Measurements from ENCODE around the gene FETUB.
"Not testable (repeated sequence)": the region's sequence is repeated elsewhere in the genome, so short reads cannot be mapped to it uniquely, and the experiment has no call there.

Gene FETUB

GRCh38 chr3:186613637-186614265 lies 26.4 kb upstream of the FETUB start:
- DNase-seq (ENCODE audit: low read depth) = no peak

DNA sequence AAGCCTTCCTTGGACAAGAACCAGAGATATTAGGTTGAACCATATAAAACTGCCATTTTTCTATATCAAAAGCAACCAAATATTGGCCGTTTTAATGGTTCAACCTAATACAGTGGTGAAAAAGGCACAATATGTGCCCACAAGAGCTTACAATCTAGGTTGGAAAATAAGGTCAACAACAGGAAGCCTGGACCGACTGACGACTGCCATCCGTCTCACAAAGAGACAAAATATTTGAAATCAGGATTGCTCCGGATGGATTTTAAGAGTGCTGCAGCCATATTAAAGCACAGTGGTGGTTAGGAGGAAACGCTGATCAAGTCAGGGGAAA lies 26.0 kb upstream of the FETUB start:
- no peak for DNase-seq (ENCODE audit: low read depth)

- peak; percentile 57 for DNase-seq (ENCODE audit: low read depth)
These were observed 25.4 kb upstream of the FETUB start for GRCh38 chr3:186614597-186615483.

GRCh38 chr3:186616299-186616617 lies 23.9 kb upstream of the FETUB start:
- DNase-seq (ENCODE audit: low read depth) = no peak

- peak; percentile 76 for DNase-seq (ENCODE audit: low read depth)
These were observed 22.9 kb upstream of the FETUB start for GRCh38 chr3:186617036-186617946.

GRCh38 chr3:186618318-186618938 lies 21.8 kb upstream of the FETUB start:
- no peak for DNase-seq (ENCODE audit: low read depth)

DNA sequence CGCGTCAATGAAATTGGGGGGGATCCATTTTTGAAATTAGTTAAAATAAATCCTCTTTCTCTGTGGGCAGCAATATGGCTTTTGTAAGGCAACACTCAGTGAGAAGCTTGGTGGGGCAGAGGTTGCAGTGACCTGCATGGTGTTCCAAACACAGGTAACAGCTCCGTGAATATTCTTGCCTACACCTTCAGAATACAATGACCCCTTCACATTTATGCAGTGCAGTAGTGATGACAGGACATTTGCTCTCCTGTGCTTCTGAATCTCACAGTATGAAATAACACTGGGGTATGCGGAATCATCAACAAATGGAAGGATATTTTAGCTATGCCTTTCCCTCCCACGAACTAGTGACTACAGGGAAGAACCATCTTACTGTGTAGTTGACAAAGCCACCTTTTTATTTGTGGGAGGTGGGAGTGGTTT lies 20.4 kb upstream of the FETUB start:
- no peak for DNase-seq (ENCODE audit: low read depth)

- DNase-seq (ENCODE audit: low read depth) = no peak
These were observed 19.7 kb upstream of the FETUB start for GRCh38 chr3:186620213-186621092.

GRCh38 chr3:186621894-186622650 lies 18.1 kb upstream of the FETUB start:
- DNase-seq (ENCODE audit: low read depth) = no peak

GRCh38 chr3:186622651-186623310 lies 17.4 kb upstream of the FETUB start:
- DNase-seq (ENCODE audit: low read depth) = no peak

GRCh38 chr3:186624598-186624997 lies 15.6 kb upstream of the FETUB start:
- no peak for DNase-seq (ENCODE audit: low read depth)

GRCh38 chr3:186625600-186626042 lies 14.6 kb upstream of the FETUB start:
- no peak for DNase-seq (ENCODE audit: low read depth)

- DNase-seq (ENCODE audit: low read depth) = no peak
These were observed 13.8 kb upstream of the FETUB start for GRCh38 chr3:186626254-186626847.

GRCh38 chr3:186627852-186628414 lies 12.3 kb upstream of the FETUB start:
- no peak for DNase-seq (ENCODE audit: low read depth)

GRCh38 chr3:186628756-186629155 lies 11.4 kb upstream of the FETUB start:
- DNase-seq (ENCODE audit: low read depth) = no peak

DNA sequence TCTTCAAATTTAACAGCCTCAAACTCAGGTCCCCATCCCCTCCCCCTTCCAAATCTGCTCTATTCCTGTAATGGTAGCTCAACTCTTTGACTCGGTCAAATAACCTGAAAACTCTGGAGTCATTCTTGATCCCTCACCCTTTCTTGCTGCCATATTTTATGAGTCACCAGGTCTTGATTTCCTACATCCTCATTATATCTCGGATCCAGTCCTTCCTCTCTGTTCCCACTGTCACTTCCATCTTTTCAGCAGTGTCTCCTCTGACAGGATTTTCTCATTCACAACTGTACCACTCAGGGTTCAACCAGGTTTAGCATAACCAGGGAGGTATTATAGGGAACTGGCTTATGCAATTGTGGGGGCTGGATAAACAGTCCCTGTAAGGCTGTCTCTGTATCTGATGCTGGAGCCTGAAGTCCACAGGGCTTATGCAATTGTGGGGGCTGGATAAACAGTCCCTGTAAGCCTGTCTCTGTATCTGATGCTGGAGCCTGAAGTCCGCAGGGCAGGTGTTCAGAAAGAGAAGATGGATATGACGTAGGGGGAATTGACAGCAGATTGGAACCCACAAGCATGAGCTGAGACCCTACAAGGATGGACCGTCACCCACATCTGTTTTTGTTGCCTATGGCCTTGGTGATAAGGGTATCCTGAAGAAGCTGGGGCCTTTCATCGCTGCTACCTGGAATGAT lies 9.1 kb upstream of the FETUB start:
- DNase-seq (ENCODE audit: low read depth) = no peak

DNA sequence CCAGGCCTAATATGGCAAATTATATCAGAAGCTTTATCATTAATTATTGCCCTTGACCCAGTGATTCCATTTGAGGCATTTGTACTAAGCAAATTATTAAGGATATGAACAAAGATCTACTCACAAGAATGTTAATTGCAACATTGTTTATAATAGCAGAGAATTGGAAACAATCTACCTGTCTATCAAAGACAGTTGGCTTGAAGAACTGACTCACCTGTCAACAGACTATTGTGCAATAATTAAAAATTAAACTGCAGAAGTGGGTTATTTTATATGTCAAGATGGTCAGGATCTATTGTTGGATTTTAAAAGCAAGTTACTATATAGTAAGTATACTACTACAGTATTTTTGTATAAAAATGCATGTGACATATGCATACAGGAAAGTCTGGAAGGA lies 6.7 kb upstream of the FETUB start:
- no peak for DNase-seq (ENCODE audit: low read depth)

- not testable (repeated sequence) for DNase-seq (ENCODE audit: low read depth)
These were observed 6.0 kb upstream of the FETUB start for GRCh38 chr3:186634207-186634606.

DNA sequence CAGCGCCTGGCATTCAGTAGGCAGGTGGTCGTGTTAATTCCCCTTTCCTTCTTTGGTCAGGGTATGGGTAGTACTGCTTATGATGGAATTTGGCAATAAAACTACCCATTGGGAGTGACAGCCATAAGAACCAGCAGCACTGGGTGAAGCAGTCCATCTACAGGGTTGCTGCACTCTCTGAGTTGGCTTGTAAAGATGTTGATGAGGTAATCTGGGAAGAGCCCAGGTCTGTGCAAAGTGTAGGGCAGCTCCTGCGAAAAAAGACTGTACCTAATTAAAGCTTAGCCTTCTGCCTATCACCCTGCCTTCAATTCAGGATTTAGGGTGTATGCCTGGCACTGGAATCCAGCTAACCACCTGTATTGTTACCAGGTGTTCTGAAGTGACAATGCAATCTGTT lies 4.7 kb upstream of the FETUB start:
- no peak for DNase-seq (ENCODE audit: low read depth)

All from activated T-helper 1 cell treated with Interleukin-2 at 50 U/mL for 16 hours (primary cell).